Measurements from ENCODE around the gene CA14.
"Not testable (repeated sequence)": the region's sequence is repeated elsewhere in the genome, so short reads cannot be mapped to it uniquely, and the experiment has no call there.

The CA14 gene

GRCh38 chr1:150227228-150227627 is 30.3 kb upstream of the CA14 start:
- H3K27ac ChIP-seq (ENCODE audit: extremely low read depth, low read depth, low read length): no peak overlapping the region
- peaks cover 80 to 85% of the 10 kb centered on the region in 2 experiments for H3K36me3 ChIP-seq (ENCODE audit: control insufficient read depth in 2 of 2, insufficient read depth in 1 of 2, low read length in 2 of 2)
- CTCF ChIA-PET: no interaction called here
- no peaks in the 10 kb centered on the region for H3K9me3 ChIP-seq (ENCODE audit: control insufficient read depth, insufficient read depth, low read depth, low read length)
- POLR2A ChIA-PET: no interaction called here
- H3K4me1 ChIP-seq (ENCODE audit: control insufficient read depth, insufficient read depth, low read length): no peaks in the 10 kb centered on the region
- no peak overlapping the region for H3K4me3 ChIP-seq (ENCODE audit: low read depth, low read length)
- TF ChIP-seq, protein P1, sequence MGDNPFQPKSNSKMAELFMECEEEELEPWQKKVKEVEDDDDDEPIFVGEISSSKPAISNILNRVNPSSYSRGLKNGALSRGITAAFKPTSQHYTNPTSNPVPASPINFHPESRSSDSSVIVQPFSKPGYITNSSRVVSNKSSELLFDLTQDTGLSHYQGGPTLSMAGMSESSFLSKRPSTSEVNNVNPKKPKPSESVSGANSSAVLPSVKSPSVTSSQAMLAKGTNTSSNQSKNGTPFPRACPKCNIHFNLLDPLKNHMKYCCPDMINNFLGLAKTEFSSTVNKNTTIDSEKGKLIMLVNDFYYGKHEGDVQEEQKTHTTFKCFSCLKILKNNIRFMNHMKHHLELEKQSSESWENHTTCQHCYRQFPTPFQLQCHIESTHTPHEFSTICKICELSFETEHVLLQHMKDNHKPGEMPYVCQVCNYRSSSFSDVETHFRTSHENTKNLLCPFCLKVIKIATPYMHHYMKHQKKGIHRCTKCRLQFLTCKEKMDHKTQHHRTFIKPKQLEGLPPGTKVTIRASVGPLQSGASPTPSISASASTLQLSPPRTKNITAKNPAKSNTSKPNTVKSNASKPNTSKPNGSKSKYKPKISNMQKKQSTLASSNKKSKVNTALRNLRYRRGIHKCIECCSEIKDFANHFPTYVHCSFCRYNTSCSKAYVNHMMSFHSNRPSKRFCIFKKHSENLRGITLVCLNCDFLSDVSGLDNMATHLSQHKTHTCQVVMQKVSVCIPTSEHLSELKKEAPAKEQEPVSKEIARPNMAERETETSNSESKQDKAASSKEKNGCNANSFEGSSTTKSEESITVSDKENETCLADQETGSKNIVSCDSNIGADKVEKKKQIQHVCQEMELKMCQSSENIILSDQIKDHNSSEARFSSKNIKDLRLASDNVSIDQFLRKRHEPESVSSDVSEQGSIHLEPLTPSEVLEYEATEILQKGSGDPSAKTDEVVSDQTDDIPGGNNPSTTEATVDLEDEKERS (tag by site-specific recombination; IDR thresholded peaks at IDR 0.05): 0 out of 2 replicates have a peak, but pooled peaks have one; percentile 42
- TF ChIP-seq ZNF146 (tag by site-specific recombination; IDR thresholded peaks at IDR 0.05) (peak; percentile 93), ZNF658 (tag by site-specific recombination; IDR thresholded peaks at IDR 0.05) (no peak)

GRCh38 chr1:150228246-150228645 is 29.3 kb upstream of the CA14 start:
- H3K4me3 ChIP-seq (ENCODE audit: low read depth, low read length); POLR2A ChIA-PET: not testable (repeated sequence)
- CTCF ChIA-PET: interaction anchor here (0.7 kb wide), 2 partner anchors 60 to 257 kb away, joined by 3 to 4 read pairs; no protein-coding TSS in a partner anchor

DNA sequence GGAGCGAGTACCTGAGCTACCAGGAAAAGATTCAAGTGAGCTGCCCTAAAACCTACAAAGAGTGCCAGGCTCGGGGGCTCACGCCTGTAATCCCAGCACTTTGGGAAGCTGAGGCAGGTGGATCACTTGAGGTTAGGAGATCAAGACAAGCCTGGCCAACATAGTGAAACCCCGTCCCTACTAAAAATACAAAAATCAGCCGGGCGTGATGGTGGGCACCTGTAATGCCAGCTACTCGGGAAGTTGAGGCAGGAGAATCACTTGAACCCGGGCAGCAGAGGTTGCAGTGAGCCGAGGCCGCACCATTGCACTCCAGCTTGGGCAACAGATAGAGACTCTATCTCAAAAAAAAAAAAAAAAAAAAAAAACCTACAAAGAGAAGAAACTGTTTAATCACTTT is 24.7 kb upstream of the CA14 start:
- POLR2A ChIA-PET: interaction anchor here (0.6 kb wide), 1 partner anchor 300 kb away, joined by 4 read pairs; no protein-coding TSS in a partner anchor
- not testable (repeated sequence) for H3K4me3 ChIP-seq (ENCODE audit: low read depth, low read length); H3K27ac ChIP-seq (ENCODE audit: extremely low read depth, low read depth, low read length); H3K4me1 ChIP-seq (ENCODE audit: control insufficient read depth, insufficient read depth, low read length); H3K9me3 ChIP-seq (ENCODE audit: control insufficient read depth, insufficient read depth, low read depth, low read length)
- CTCF ChIA-PET: interaction anchor here (0.6 to 1.9 kb wide), 3 partner anchors 14 to 64 kb away, joined by 3 to 6 read pairs (median 4); partner anchors contain the start of gene C1orf54
- peaks cover 33 to 36% of the 10 kb centered on the region in 2 experiments for H3K36me3 ChIP-seq (ENCODE audit: control insufficient read depth in 2 of 2, insufficient read depth in 1 of 2, low read length in 2 of 2)
- peak; percentile 49; the same call in 1 of the 2 replicates for TF ChIP-seq ZNF121 (tag by site-specific recombination; IDR thresholded peaks at IDR 0.05)

More at GRCh38 chr1:150228246-150228645, 29.3 kb upstream of the CA14 start:
- H3K27ac ChIP-seq (ENCODE audit: extremely low read depth, low read depth, low read length); H3K9me3 ChIP-seq (ENCODE audit: control insufficient read depth, insufficient read depth, low read depth, low read length); H3K4me1 ChIP-seq (ENCODE audit: control insufficient read depth, insufficient read depth, low read length): not testable (repeated sequence)
- H3K36me3 ChIP-seq (ENCODE audit: control insufficient read depth in 2 of 2, insufficient read depth in 1 of 2, low read length in 2 of 2): peaks cover 73 to 80% of the 10 kb centered on the region in 2 experiments

- Histone ChIP-seq H3K36me3 (ENCODE audit: control insufficient read depth in 2 of 2, insufficient read depth in 1 of 2, low read length in 2 of 2) (peaks cover 27 to 28% of the 10 kb centered on the region in 2 experiments), H3K4me1 (ENCODE audit: control insufficient read depth, insufficient read depth, low read length) (no peaks in the 10 kb centered on the region; the same call in 1 of the 2 replicates), H3K9me3 (ENCODE audit: control insufficient read depth, insufficient read depth, low read depth, low read length) (no peaks in the 10 kb centered on the region), H3K4me3 (ENCODE audit: low read depth, low read length) (peak overlapping the region; percentile 89), H3K27ac (ENCODE audit: extremely low read depth, low read depth, low read length) (no peak overlapping the region)
- CTCF ChIA-PET: interaction anchor here (0.6 to 1.9 kb wide), 3 partner anchors 13 to 65 kb away, joined by 3 to 6 read pairs (median 4); partner anchors contain the start of gene C1orf54
- POLR2A ChIA-PET: interaction anchor here (0.5 to 0.6 kb wide), 2 partner anchors 164 to 643 kb away, joined by 3 read pairs; no protein-coding TSS in a partner anchor
- TF ChIP-seq KLF1 (tag by site-specific recombination; IDR thresholded peaks at IDR 0.05): no peak
- TF ChIP-seq SCRT1 (tag by site-specific recombination; IDR thresholded peaks at IDR 0.05; ENCODE audit: borderline replicate concordance): no peak
- TF ChIP-seq ZNF311 (tag by site-specific recombination; IDR thresholded peaks at IDR 0.05; ENCODE audit: borderline replicate concordance): no peak
- TF ChIP-seq, protein P2, sequence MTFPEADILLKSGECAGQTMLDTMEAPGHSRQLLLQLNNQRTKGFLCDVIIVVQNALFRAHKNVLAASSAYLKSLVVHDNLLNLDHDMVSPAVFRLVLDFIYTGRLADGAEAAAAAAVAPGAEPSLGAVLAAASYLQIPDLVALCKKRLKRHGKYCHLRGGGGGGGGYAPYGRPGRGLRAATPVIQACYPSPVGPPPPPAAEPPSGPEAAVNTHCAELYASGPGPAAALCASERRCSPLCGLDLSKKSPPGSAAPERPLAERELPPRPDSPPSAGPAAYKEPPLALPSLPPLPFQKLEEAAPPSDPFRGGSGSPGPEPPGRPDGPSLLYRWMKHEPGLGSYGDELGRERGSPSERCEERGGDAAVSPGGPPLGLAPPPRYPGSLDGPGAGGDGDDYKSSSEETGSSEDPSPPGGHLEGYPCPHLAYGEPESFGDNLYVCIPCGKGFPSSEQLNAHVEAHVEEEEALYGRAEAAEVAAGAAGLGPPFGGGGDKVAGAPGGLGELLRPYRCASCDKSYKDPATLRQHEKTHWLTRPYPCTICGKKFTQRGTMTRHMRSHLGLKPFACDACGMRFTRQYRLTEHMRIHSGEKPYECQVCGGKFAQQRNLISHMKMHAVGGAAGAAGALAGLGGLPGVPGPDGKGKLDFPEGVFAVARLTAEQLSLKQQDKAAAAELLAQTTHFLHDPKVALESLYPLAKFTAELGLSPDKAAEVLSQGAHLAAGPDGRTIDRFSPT (tag by site-specific recombination; IDR thresholded peaks at IDR 0.05): no peak
- TF ChIP-seq ZNF433 (tag by site-specific recombination; IDR thresholded peaks at IDR 0.05; ENCODE audit: low read depth): no peak
- TF ChIP-seq, protein P3, sequence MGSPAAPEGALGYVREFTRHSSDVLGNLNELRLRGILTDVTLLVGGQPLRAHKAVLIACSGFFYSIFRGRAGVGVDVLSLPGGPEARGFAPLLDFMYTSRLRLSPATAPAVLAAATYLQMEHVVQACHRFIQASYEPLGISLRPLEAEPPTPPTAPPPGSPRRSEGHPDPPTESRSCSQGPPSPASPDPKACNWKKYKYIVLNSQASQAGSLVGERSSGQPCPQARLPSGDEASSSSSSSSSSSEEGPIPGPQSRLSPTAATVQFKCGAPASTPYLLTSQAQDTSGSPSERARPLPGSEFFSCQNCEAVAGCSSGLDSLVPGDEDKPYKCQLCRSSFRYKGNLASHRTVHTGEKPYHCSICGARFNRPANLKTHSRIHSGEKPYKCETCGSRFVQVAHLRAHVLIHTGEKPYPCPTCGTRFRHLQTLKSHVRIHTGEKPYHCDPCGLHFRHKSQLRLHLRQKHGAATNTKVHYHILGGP (tag by site-specific recombination; IDR thresholded peaks at IDR 0.05): no peak
- TF ChIP-seq ZNF544 (tag by site-specific recombination; IDR thresholded peaks at IDR 0.05): no peak
- no peak for TF ChIP-seq ZNF404 (tag by site-specific recombination; IDR thresholded peaks at IDR 0.05)
- no peak for TF ChIP-seq BCL11A (tag by site-specific recombination; IDR thresholded peaks at IDR 0.05; ENCODE audit: low read depth)
- TF ChIP-seq ZNF76 (tag by site-specific recombination; IDR thresholded peaks at IDR 0.05; ENCODE audit: borderline replicate concordance, low read depth): no peak
- TF ChIP-seq, protein P4, sequence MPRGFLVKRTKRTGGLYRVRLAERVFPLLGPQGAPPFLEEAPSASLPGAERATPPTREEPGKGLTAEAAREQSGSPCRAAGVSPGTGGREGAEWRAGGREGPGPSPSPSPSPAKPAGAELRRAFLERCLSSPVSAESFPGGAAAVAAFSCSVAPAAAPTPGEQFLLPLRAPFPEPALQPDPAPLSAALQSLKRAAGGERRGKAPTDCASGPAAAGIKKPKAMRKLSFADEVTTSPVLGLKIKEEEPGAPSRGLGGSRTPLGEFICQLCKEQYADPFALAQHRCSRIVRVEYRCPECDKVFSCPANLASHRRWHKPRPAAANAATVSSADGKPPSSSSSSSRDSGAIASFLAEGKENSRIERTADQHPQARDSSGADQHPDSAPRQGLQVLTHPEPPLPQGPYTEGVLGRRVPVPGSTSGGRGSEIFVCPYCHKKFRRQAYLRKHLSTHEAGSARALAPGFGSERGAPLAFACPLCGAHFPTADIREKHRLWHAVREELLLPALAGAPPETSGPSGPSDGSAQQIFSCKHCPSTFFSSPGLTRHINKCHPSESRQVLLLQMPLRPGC (tag by site-specific recombination; IDR thresholded peaks at IDR 0.05): no peak
- TF ChIP-seq ZNF2 (tag by site-specific recombination; IDR thresholded peaks at IDR 0.05): no peak
- peak; percentile 54 for TF ChIP-seq ZNF341 (tag by site-specific recombination; IDR thresholded peaks at IDR 0.05; ENCODE audit: low read depth)
These were observed 23.9 kb upstream of the CA14 start for GRCh38 chr1:150233359-150234308.
